Sigmoid colon (tissue), 3 donors: ENCODE results near the gene COL4A1.

Experiments used
- CTCF ChIP-seq, 4 experiments: fragments of 450-650 bp in 3 of 4; fragments of 200-600 bp in 1 of 4; IDR thresholded peaks; one replicate each; pipeline ENCODE4 v1.5.1; 2016 to 2019; ENCODE audit warnings: antibody characterized with exemption in 4 of 4, mild to moderate bottlenecking in 3 of 4, moderate library complexity in 2 of 4
- POLR2A ChIP-seq, 2 donors: fragments of 450-650 bp; IDR thresholded peaks; one replicate each; pipeline ENCODE4 v1.6.1; 2016; ENCODE audit warnings: antibody characterized with exemption in 2 of 2, mild to moderate bottlenecking in 2 of 2, moderate library complexity in 2 of 2

- TF ChIP-seq CTCF (IDR thresholded peaks at IDR 0.05): no peak
- TF ChIP-seq POLR2A (IDR thresholded peaks at IDR 0.05): no peak
These were observed 188.9 kb downstream of the COL4A1 start for GRCh38 chr13:110118106-110118505.
